ENCODE results near the gene PTGFRN. TPM values are rescaled to one million over a fixed set of nuclear protein-coding genes. Genes with fewer than 3 reads are reported as not detected.

Gene PTGFRN
- polyA plus RNA-seq, 1 donor from 2014 or later, result 20.1 TPM

- H3K9ac ChIP-seq (ENCODE audit: low read length), result no peak overlapping the region
- no peaks in the 10 kb centered on the region for H3K9me3 ChIP-seq (ENCODE audit: low read length)
- H3K9me2 ChIP-seq (ENCODE audit: insufficient read depth, low read length), result no peaks in the 10 kb centered on the region
- H3K36me3 ChIP-seq (ENCODE audit: insufficient read depth, low read length), result no peaks in the 10 kb centered on the region
- H2AFZ ChIP-seq (ENCODE audit: low read depth, low read length), result no peak overlapping the region
- H3K4me2 ChIP-seq (ENCODE audit: low read length), result no peak overlapping the region
- H3K27ac ChIP-seq (ENCODE audit: low read length), result no peak overlapping the region
- no peaks in the 10 kb centered on the region for H3F3A ChIP-seq (ENCODE audit: insufficient read depth, low read length, poor library complexity, severe bottlenecking)
- TF ChIP-seq SMC3 (conservative IDR thresholded peaks at IDR 0.05; ENCODE audit: poor library complexity), result no peak
- TF ChIP-seq RAD21 (conservative IDR thresholded peaks at IDR 0.05), result no peak
- TF ChIP-seq EP300 (conservative IDR thresholded peaks at IDR 0.05; ENCODE audit: poor library complexity, severe bottlenecking), result no peak
- no peak for TF ChIP-seq REST (IDR thresholded peaks at IDR 0.05; ENCODE audit: borderline replicate concordance)
- no peak for TF ChIP-seq EZH2 (IDR thresholded peaks at IDR 0.05; ENCODE audit: borderline replicate concordance, insufficient read depth, low read length, poor library complexity, severe bottlenecking)
- TF ChIP-seq, protein P1, sequence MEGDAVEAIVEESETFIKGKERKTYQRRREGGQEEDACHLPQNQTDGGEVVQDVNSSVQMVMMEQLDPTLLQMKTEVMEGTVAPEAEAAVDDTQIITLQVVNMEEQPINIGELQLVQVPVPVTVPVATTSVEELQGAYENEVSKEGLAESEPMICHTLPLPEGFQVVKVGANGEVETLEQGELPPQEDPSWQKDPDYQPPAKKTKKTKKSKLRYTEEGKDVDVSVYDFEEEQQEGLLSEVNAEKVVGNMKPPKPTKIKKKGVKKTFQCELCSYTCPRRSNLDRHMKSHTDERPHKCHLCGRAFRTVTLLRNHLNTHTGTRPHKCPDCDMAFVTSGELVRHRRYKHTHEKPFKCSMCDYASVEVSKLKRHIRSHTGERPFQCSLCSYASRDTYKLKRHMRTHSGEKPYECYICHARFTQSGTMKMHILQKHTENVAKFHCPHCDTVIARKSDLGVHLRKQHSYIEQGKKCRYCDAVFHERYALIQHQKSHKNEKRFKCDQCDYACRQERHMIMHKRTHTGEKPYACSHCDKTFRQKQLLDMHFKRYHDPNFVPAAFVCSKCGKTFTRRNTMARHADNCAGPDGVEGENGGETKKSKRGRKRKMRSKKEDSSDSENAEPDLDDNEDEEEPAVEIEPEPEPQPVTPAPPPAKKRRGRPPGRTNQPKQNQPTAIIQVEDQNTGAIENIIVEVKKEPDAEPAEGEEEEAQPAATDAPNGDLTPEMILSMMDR (IDR thresholded peaks at IDR 0.05; ENCODE audit: poor library complexity, severe bottlenecking), result no peak
- TF ChIP-seq POLR2AphosphoS5 (IDR thresholded peaks at IDR 0.05), result no peak
- TF ChIP-seq TAF1 (IDR thresholded peaks at IDR 0.05; ENCODE audit: low read depth), result no peak
- TF ChIP-seq MXI1 (conservative IDR thresholded peaks at IDR 0.05; ENCODE audit: poor library complexity, severe bottlenecking), result no peak
- H4K20me1 ChIP-seq (ENCODE audit: insufficient read depth), result no peaks in the 10 kb centered on the region
- H3K79me2 ChIP-seq (replicated peaks; ENCODE audit: insufficient read depth, low read length), result no peaks in the 10 kb centered on the region
- no peaks in the 10 kb centered on the region for H3K27me3 ChIP-seq (ENCODE audit: insufficient read depth, low read depth, low read length)
- H3K4me3 ChIP-seq (ENCODE audit: low read length), result no peak overlapping the region
Observed at GRCh38 chr1:117038236-117038635, 128.5 kb downstream of the PTGFRN start.

Small RNA genes lying within 50 kb of the gene (small RNA-seq; reads per million reads assigned to genes)
- 0 reads per million in 3 experiments for gene RNA5SP55

Other genes with a start within 250 kb of the PTGFRN start
- gene IGSF3, start 242.2 kb upstream of the PTGFRN start, polyA plus RNA-seq, result 81.1 and 81.4 TPM in 2 replicates
- gene CD2, start 155.5 kb upstream of the PTGFRN start, polyA plus RNA-seq, result not detected in 2 replicates
- gene CD101, start 91.8 kb downstream of the PTGFRN start, polyA plus RNA-seq, result 1.4 and 2.3 TPM in 2 replicates
- 2.6 and 5.5 TPM in 2 replicates for gene TTF2, start 150.4 kb downstream of the PTGFRN start, polyA plus RNA-seq
- 4.6 and 4.9 TPM in 2 replicates for gene TRIM45, start 211.8 kb downstream of the PTGFRN start, polyA plus RNA-seq